Measurements from ENCODE around the gene TGFBR2.

DNA sequence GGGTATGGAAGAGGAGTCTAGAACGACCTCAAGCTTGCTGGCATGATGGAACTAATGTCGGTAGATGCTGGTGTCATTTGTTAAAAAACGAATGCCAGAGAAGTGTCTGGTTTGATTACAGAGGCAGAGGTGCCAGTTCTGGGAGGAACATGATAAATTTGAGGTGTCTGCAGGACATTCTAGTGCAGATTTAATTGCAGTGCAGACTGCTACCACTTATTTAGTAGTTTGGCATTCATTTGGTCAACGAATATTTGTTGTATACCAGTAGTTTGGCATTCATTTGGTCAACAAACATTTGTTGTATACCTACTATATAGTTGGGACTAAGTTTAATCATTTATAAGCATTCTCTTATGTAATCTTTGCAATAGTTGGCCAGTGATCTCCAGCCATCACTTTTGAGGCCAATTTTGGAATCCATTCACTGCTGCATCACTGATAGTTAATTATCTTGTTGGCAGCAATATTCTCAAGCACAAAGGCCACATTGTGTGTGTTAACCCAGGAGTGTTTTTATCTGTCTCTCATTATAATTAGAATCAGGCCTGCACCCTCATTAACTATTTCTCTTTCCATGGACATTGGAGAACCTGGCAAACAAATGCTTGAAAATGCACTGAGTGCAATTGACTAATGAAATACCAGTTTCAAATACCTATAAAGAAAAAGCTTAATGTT lies 19.5 kb upstream of the TGFBR2 start:
- TF ChIP-seq, protein P1, sequence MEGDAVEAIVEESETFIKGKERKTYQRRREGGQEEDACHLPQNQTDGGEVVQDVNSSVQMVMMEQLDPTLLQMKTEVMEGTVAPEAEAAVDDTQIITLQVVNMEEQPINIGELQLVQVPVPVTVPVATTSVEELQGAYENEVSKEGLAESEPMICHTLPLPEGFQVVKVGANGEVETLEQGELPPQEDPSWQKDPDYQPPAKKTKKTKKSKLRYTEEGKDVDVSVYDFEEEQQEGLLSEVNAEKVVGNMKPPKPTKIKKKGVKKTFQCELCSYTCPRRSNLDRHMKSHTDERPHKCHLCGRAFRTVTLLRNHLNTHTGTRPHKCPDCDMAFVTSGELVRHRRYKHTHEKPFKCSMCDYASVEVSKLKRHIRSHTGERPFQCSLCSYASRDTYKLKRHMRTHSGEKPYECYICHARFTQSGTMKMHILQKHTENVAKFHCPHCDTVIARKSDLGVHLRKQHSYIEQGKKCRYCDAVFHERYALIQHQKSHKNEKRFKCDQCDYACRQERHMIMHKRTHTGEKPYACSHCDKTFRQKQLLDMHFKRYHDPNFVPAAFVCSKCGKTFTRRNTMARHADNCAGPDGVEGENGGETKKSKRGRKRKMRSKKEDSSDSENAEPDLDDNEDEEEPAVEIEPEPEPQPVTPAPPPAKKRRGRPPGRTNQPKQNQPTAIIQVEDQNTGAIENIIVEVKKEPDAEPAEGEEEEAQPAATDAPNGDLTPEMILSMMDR (IDR thresholded peaks at IDR 0.05): no peak
- TF ChIP-seq POLR2AphosphoS5 (IDR thresholded peaks at IDR 0.05) (no peak), POLR2A (IDR thresholded peaks at IDR 0.05) (no peak), EP300 (IDR thresholded peaks at IDR 0.05) (no peak)
